Effector memory CD8-positive, alpha-beta T cell (primary cell): ENCODE data around the gene C2orf76.
"Not testable (repeated sequence)": the region's sequence is repeated elsewhere in the genome, so short reads cannot be mapped to it uniquely, and the experiment has no call there.

ENCODE experiments used
- ATAC-seq: fragments of 150-1000 bp; cut with Tn5 transposase; replicated peaks from 2 replicates; pipeline ENCODE4 v1.10.0; 2021; ENCODE audit warnings: mild to moderate bottlenecking, moderate library complexity
- DNase-seq, 3 experiments: peaks; one replicate each; pipeline ENCODE4 v3.0.0; 2021
- H3K27ac Mint-ChIP-seq, 2 donors: one replicate each; pipeline ENCODE4 v1.8.0; 2022; ENCODE audit warnings: mild to moderate bottlenecking in 2 of 2, mixed read lengths in 2 of 2, moderate library complexity in 2 of 2
- H3K27me3 Mint-ChIP-seq, 2 donors: one replicate each; pipeline ENCODE4 v1.8.0; 2022; ENCODE audit warnings: mixed read lengths in 2 of 2
- H3K36me3 Mint-ChIP-seq: one replicate; pipeline ENCODE4 v1.8.0; 2022; ENCODE audit warnings: mild to moderate bottlenecking, moderate library complexity, mixed read lengths; ENCODE audit not compliant: insufficient read depth
- H3K4me1 Mint-ChIP-seq, 2 donors: one replicate each; pipeline ENCODE4 v1.8.0; 2022; ENCODE audit warnings: low read depth in 2 of 2, mixed read lengths in 2 of 2
- H3K4me3 Mint-ChIP-seq, 2 donors: one replicate each; pipeline ENCODE4 v1.8.0; 2022; ENCODE audit warnings: mild to moderate bottlenecking in 2 of 2, mixed read lengths in 2 of 2, moderate library complexity in 2 of 2
- H3K9me3 Mint-ChIP-seq, 2 donors: one replicate each; pipeline ENCODE4 v1.8.0; 2022; ENCODE audit warnings: mixed read lengths in 2 of 2
- total RNA-seq, 9 experiments: gene quantifications; one replicate each; lab custom pipeline; 2026; lab: John Stamatoyannopoulos, UW

The C2orf76 gene
- total RNA-seq, result 2.7 to 9.1 (median 5.8) reads per million in 9 experiments

DNA sequence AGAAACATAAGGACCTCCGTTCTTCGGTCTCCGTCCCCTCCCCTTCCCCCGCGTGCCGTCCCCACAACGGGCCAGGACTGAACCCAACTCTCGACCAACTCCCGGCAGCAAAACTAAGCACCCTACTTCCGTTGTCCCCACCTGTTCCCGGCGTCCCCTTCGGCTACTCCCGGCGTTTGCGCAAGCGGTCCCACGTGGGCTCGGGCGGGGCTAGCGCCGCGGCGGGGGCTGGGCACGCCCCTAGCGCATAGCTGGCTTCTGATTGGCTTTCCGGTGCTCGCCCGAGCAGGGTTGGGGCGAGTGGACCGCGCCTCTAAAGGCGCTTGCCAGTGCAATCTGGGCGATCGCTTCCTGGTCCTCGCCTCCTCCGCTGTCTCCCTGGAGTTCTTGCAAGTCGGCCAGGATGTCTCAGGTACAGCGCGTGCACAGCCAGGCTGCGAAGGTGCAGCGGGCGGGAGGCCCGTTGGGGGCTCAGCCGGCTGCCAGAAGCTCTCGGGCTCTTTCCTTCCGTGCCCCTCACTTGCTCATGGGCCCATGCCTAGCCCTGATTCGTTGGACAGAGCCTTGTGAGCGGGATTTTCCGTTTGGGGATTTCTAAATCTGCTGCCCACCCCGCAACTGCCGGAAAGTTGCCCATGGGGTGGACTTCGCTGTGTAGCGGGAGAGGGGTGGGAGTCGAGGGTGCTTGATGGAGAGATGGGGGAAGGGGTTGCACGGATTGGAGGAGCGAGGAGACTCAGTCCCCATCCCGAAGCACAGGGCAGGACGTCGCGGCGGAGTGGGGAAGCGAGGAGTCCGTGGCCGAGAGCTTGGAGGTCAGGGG is at the start of gene C2orf76, which contains the start of gene DBI:
Gene C2orf76 (minus strand): TSS at position 186 of the 823 bp plus-strand sequence. CDS start 26,875 bp downstream, outside the sequence.
Gene DBI (plus strand): TSS at position 329 of the 823 bp plus-strand sequence. CDS start 75 bp downstream, at position 404.
- Mint-ChIP-seq H3K36me3 (peaks cover 48% of the 10 kb centered on the region), H3K4me1 (peaks cover 40 to 59% of the 10 kb centered on the region in 2 donors), H3K27ac (peak within 1 kb of the TSS; percentile 94 to 100), H3K9me3 (no peaks in the 10 kb centered on the region), H3K4me3 (peak within 1 kb of the TSS; percentile 97 to 100), H3K27me3 (no peaks in the 10 kb centered on the region)
- ATAC-seq, result peak; percentile 90
- peak; percentile 84 to 89 (median 89) for DNase-seq

DNA sequence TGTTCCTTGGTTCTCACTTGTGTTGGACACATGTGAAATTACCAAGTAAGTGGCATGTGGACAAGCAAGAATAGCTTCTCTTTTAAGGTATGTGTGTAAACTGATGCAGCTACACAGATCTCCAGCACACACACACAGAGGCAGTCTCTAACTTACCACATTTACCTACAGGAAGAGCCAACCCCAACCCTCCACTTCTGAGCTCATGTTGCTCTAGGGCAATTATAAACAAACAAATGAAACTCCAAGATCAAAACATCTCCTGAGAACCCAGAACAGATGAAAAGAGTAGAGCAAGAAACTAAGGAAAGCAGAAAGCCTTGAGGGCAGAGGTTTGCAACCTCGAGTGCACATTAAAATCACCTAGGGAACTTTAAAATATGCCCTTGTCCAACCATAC is 49.0 kb upstream of the C2orf76 start:
- Mint-ChIP-seq H3K4me3 (no peak overlapping the region), H3K9me3 (no peaks in the 10 kb centered on the region), H3K36me3 (no peaks in the 10 kb centered on the region), H3K4me1 (no peaks in the 10 kb centered on the region), H3K27me3 (peaks cover 40 to 50% of the 10 kb centered on the region in 2 donors), H3K27ac (no peak overlapping the region)
- no peak for DNase-seq
- ATAC-seq, result no peak

DNA sequence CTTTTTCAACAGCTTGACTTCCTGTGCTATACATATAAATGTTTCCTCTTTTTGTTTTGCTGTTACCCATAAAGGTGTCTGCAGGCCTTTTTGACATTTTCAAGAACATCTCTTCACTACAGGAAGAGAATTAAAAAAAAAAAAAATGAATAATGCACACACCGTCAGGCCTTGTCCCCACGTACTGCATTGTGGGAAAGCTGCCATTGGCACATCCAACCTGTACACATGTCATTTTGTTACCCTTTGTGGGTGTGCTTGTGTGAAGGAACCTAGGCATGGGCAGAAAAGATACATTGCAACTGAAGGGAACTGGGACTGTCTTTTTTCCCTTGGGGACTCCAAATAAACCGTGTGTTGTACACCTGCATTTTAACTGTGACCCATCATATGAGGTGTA is 48.3 kb upstream of the C2orf76 start:
- Mint-ChIP-seq H3K36me3 (no peaks in the 10 kb centered on the region), H3K4me3 (no peak overlapping the region), H3K27ac (no peak overlapping the region), H3K4me1 (no peaks in the 10 kb centered on the region), H3K9me3 (no peaks in the 10 kb centered on the region), H3K27me3 (peaks cover 44 to 46% of the 10 kb centered on the region in 2 donors)
- ATAC-seq (no peak), DNase-seq (no peak)

DNA sequence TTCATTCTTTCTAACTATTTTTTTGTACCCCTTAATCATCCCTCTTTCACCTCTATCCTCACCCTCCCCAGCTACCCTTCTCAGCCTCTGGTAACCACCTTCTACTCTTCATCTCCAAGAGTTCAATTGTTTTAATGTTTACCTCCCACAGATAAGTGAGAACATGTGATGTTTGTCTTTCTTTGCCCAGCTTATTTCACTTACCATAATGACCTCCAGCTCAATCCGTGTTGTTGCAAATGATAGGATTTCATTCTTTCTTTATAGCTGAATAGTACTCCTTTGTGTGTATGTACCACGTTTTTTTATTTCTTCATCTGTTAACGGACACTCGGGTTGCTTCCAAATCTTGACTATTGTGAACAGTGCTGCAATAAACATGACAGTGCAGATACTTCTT is 42.9 kb upstream of the C2orf76 start:
- no peak for ATAC-seq
- H3K27ac Mint-ChIP-seq, result no peak overlapping the region
- no peaks in the 10 kb centered on the region for H3K36me3 Mint-ChIP-seq
- no peaks in the 10 kb centered on the region for H3K9me3 Mint-ChIP-seq
- DNase-seq, result no peak
- no peak overlapping the region for H3K4me3 Mint-ChIP-seq
- no peaks in the 10 kb centered on the region for H3K4me1 Mint-ChIP-seq
- H3K27me3 Mint-ChIP-seq, result peaks cover 35 to 62% of the 10 kb centered on the region in 2 donors

DNA sequence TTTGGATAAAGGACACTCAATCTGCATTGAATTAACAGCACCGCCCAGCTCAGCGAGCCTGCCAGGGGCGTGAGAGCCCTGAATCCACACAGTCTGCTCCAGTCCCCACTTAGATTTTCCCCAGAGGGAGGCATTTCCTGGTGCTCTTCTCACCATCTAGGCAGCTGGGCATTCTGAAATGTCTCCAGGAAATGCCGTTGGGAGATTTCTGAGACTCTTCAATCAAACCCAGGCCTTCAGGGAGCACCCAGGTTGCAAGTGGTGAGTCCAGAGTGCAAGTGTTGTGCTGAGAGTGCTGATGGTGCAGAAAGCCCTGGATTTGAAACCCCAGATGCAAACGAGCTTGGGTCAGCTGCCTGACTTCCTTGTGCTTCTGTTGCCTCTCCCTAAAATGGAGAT is 41.6 kb upstream of the C2orf76 start:
- Mint-ChIP-seq H3K27ac (no peak overlapping the region), H3K27me3 (peaks cover 37 to 67% of the 10 kb centered on the region in 2 donors), H3K4me3 (no peak overlapping the region), H3K9me3 (no peaks in the 10 kb centered on the region), H3K36me3 (no peaks in the 10 kb centered on the region), H3K4me1 (no peaks in the 10 kb centered on the region)
- no peak for DNase-seq
- no peak for ATAC-seq

DNA sequence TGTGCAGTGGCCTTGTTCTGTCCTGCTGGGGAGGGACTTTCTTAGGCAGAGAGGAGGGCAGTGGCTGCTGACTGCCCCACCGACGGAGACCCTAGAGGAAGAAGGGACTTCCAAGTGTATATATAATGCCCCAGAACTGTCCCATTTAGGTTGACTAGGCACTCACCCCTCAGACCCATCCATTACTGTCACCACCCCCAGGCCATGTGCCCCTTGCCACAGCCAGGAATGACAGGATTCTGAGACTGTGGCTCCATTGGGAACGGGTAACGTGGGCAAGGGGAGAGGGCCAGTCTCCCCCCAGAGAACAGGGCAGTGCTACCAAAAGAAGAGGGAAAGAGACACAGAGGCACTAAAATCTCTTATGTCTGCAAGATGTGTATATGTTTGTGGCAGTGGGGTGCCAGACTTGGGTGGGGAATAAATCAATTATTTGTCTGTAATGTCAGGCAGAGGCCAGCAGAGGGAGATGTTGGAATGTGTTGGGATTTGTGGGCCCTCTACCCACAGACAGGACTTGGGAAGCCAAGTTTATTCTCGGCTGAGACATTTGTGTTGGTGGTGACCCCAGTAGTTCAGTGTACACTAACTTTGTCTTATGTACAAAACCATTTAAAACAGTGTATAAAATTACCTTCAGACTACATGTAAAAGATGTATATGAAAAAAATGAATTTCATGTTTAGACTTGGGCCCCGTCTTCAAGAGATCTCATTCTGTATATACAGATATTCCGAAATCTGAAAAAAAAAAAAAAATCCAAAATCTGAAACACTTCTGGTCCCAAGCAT is 41.0 kb upstream of the C2orf76 start:
- Mint-ChIP-seq H3K4me1 (no peaks in the 10 kb centered on the region), H3K9me3 (no peaks in the 10 kb centered on the region), H3K27me3 (peaks cover 36 to 70% of the 10 kb centered on the region in 2 donors), H3K4me3 (no peak overlapping the region), H3K27ac (no peak overlapping the region), H3K36me3 (no peaks in the 10 kb centered on the region)
- ATAC-seq, result no peak
- DNase-seq, result peak; percentile 2 to 14 (median 4)

DNA sequence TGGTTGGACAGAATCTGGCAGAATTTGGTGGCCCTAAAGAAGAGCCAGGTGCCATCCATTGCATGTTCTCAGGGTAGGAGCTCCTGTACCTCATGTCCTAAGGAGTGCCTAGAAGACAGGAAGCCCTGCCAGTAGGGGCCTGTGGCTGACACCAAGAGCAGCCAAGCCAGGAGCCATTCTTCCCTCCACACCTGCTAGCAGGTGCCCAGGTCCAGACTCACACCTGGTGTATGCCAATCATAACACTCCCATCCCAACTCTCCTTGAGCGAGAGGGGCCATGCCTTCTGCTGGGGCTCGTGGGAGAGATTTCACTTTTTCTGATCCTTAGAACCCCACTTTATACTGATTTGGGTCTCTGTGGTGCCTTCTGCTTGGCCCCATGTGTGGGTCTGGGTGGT is 38.5 kb upstream of the C2orf76 start:
- ATAC-seq (no peak), DNase-seq (no peak)
- Mint-ChIP-seq H3K36me3 (no peaks in the 10 kb centered on the region), H3K27me3 (peaks cover 24 to 70% of the 10 kb centered on the region in 2 donors), H3K27ac (no peak overlapping the region), H3K4me1 (no peaks in the 10 kb centered on the region), H3K4me3 (no peak overlapping the region), H3K9me3 (no peaks in the 10 kb centered on the region)

DNA sequence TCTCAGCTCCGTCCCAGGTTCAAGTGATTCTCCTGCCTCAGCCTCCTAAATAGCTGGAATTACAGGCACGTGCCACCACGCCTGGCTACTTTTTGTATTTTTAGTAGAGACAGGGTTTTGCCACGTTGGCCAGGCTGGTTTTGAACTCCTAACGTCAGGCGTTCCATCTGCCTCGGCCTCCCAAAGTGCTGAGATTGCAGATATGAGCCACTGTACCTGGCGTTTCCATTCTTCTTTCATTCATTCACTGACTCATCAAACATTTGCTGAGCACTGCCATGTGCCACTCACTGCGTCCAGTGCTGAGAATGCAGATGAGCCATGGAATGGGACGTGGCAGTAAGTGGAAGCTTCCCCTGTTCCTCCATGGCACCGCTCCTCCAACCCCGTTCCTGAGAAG is 37.0 kb upstream of the C2orf76 start:
- H3K4me1 Mint-ChIP-seq, H3K9me3 Mint-ChIP-seq, H3K36me3 Mint-ChIP-seq, DNase-seq, H3K27ac Mint-ChIP-seq, H3K4me3 Mint-ChIP-seq, ATAC-seq: not testable (repeated sequence)
- peaks cover 29 to 77% of the 10 kb centered on the region in 2 donors for H3K27me3 Mint-ChIP-seq

DNA sequence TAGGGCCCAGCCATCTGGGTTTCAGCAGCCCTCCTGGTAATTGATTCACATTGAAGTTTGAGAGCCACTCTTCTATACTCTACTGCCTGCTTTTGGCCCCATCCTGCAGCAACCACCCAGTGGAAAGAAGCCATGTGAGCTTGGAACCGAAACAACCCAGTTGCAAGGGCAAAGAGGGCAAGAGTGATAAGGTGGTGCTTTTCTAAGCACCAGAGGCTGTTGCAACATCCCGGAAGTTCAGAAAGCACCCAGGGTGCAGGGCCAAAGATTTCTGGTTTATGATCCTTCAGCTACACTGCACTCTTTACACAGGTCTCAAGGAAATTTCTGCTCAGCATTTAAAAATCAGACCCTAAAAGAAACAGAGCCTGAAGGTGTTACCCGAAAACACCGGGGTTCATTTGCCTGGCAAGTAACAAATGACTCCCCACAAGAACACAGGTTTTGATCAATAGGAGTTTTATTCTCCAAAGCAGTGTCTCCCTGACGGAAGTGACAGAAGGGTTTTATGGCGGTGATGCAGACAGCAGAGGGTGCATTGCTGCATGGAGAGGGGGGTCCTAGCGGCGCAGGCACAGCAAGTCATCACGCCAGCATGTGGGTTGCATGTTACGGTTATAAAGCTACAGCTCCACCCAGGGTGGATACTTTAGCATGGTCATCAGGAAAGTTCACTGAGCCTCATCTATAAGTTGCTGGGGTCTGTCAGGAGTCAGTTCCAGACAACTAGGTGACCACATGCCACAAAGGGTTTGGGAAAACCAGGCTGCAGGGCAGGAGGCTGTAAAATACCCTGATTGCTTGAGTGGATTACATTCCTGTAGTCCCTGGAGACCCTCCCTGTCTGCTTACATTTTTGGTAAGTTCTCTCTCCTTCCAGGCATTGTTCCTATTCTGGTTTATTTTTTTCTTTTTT is 36.3 kb upstream of the C2orf76 start:
- Mint-ChIP-seq H3K9me3 (no peaks in the 10 kb centered on the region), H3K4me1 (peaks cover 0 to 1% of the 10 kb centered on the region in 2 donors), H3K4me3 (no peak overlapping the region), H3K36me3 (no peaks in the 10 kb centered on the region), H3K27ac (no peak overlapping the region), H3K27me3 (peaks cover 32 to 81% of the 10 kb centered on the region in 2 donors)
- DNase-seq (no peak), ATAC-seq (no peak)

DNA sequence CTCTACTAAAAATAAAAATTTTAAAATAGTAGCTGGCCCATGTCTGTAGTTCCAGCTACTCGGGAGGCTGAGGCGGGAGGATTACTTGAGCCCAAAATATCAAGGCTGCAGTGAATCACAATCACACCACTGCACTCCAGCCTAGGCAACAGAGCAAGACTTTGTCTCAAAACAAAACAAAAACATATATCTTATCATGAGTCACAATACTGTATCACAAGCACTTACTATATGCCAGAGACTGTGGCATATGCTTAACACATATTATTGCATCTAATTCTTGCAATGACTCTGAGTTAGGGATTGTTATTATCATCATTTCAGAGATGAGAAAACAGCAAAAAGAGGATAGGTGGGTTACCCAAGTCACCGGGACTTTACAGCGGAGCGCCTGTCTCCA is 35.5 kb upstream of the C2orf76 start:
- Mint-ChIP-seq H3K4me3 (no peak overlapping the region), H3K4me1 (peaks cover 0 to 1% of the 10 kb centered on the region in 2 donors), H3K27ac (no peak overlapping the region), H3K36me3 (no peaks in the 10 kb centered on the region), H3K9me3 (no peaks in the 10 kb centered on the region), H3K27me3 (peaks cover 32 to 73% of the 10 kb centered on the region in 2 donors)
- DNase-seq, result no peak
- no peak for ATAC-seq

DNA sequence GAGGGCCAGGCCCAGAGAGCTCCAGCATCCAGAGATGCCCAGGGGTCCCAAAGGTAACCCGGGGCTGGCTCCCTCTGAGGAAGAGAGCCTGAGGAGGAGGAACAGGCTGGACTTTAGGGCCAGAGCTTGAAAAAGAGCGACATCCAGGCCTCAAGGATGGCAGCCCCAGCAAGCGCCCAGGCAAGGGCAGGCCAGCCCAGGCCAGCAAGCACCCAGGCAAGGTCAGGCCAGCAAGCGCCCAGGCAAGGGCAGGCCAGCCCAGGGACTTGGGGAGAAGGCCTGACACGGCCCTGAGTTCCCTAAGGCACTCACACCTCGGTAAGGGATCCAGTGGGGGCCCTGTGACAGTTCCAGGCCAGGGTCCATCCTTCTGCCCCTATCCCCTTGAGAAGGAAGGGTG is 30.6 kb upstream of the C2orf76 start:
- Mint-ChIP-seq H3K4me1 (peaks cover 0 to 1% of the 10 kb centered on the region in 2 donors), H3K27ac (no peak overlapping the region), H3K36me3 (no peaks in the 10 kb centered on the region), H3K27me3 (peaks cover 20 to 29% of the 10 kb centered on the region in 2 donors), H3K4me3 (no peak overlapping the region), H3K9me3 (no peaks in the 10 kb centered on the region)
- no peak for ATAC-seq
- no peak for DNase-seq

DNA sequence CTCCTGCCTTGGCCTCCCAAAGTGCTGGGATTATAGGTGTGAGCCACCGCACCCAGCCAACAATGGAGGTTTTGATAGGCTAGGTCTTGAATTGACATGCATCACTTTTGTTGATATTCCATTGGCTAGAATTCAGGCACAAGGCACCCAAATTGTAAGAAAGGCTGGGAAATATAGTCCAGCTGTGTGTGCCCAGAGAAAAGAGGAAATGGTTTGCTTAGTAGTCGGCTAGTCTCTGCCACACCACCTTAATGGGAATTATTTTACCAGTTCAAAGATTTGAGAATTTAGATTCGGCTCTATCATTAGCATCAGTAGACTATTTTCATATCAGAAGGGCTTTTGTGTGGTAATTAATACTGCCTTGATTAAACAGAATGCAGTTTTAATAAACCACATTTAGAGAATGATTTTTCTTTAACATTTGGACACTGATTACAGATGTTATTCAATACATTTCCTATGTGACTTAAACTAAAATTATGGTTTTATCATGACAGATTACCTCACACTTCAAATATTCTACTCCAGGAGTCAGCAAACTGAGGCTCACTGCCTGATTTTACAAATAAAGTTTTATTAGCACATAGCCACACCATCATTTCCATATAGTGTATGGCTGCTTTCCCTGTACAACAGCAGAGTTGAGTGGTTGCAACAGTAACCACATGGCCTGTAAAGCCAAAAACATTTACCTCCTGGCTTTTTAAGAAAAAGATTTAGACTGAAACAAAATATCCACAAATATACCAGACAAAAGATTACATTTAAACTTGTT is 27.5 kb upstream of the C2orf76 start:
- Mint-ChIP-seq H3K27me3 (peaks cover 9 to 20% of the 10 kb centered on the region in 2 donors), H3K36me3 (no peaks in the 10 kb centered on the region), H3K27ac (no peak overlapping the region), H3K9me3 (no peaks in the 10 kb centered on the region), H3K4me1 (peaks cover 0 to 1% of the 10 kb centered on the region in 2 donors), H3K4me3 (no peak overlapping the region)
- DNase-seq, result no peak
- ATAC-seq, result no peak
